Spleen (tissue), 7 donors: ENCODE data around the gene COTL1.

ENCODE experiments used
- CTCF ChIP-seq, 11 experiments: fragments of 200-600 bp in 7 of 11; fragments of 450-650 bp in 4 of 11; sonication (generic) in 4 of 11; IDR thresholded peaks in 8 of 11; conservative IDR thresholded peaks in 3 of 11; 1 replicate in 7 of 11; 2 replicates in 4 of 11; pipeline versions ENCODE4 v1.4.0 to v1.8.0; 2016 to 2021; ENCODE audit warnings: antibody characterized with exemption in 11 of 11, inconsistent platforms in 4 of 11, mild to moderate bottlenecking in 1 of 11
- POLR2A ChIP-seq, 3 donors: fragments of 450-650 bp; IDR thresholded peaks; one replicate each; pipeline ENCODE4 v1.5.1; 2017; ENCODE audit warnings: antibody characterized with exemption in 3 of 3, mild to moderate bottlenecking in 1 of 3
- POLR2AphosphoS5 ChIP-seq, 3 donors: sonication (generic); formaldehyde crosslinking; IDR thresholded peaks; one replicate each; pipeline ENCODE4 v1.5.1; 2017; ENCODE audit warnings: antibody characterized with exemption in 3 of 3
- donor health status: DM: no; HTN: no; CAD: no; lungs with moderate emphysema.
- donor health status: DM: no; HTN: no; CAD: no.
- donor health status: DM: no; HTN: no; CAD: no.

- TF ChIP-seq CTCF (IDR thresholded peaks at IDR 0.05 in 8 of 11, conservative IDR thresholded peaks at IDR 0.05 in 3 of 11) (no peak), POLR2AphosphoS5 (IDR thresholded peaks at IDR 0.05) (no peak), POLR2A (IDR thresholded peaks at IDR 0.05) (no peak)
Observed at GRCh38 chr16:84650062-84650991, 32.4 kb upstream of the COTL1 start.
